Left ventricle myocardium inferior (tissue), 1 donor: ENCODE data around the gene IL13RA1. TPM values are rescaled to one million over a fixed set of nuclear protein-coding genes. Genes with fewer than 3 reads are reported as not detected.

Experiments used
- DNase-seq: peaks from one replicate; pipeline ENCODE4 v3.0.0-alpha.2; 2020
- H3K27ac ChIP-seq: fragments of 200-600 bp; replicated peaks from 2 replicates; pipeline ENCODE4 v1.8.0; 2021
- H3K27me3 ChIP-seq: fragments of 200-600 bp; 2 replicates; pipeline ENCODE4 v1.8.0; 2021; ENCODE audit warnings: low read depth
- H3K36me3 ChIP-seq: fragments of 200-600 bp; 2 replicates; pipeline ENCODE4 v1.8.0; 2021
- H3K4me1 ChIP-seq: fragments of 200-600 bp; 2 replicates; pipeline ENCODE4 v1.8.0; 2021
- H3K4me3 ChIP-seq: fragments of 200-600 bp; 2 replicates; pipeline ENCODE4 v1.8.0; 2021; ENCODE audit warnings: mild to moderate bottlenecking, moderate library complexity
- H3K9me3 ChIP-seq: fragments of 200-600 bp; replicated peaks from 2 replicates; pipeline ENCODE4 v1.8.0; 2021
- intact Hi-C: fragments of 100-400 bp; cut with micrococcal nuclease; formaldehyde crosslinking; loops from one replicate; pipeline ENCODE4 v1.11.0; 2022
- long read RNA-seq: library from polyadenylated mRNA; unstranded; transcript quantifications from one replicate; pipeline ENCODE4 v2.0.0, GENCODE V29; 2021
- total RNA-seq: library from RNA; stranded (reverse); fragmentation: NEBNext Ultra II Directional; extraction: Animal tissue kit (Norgen Biotek cat#: 25700); gene quantifications from one replicate; pipeline ENCODE4 v1.2.1, GENCODE V29; 2021
- TF ChIP-seq, protein P1 (sequence below): fragments of 200-600 bp; IDR thresholded peaks from 2 replicates; pipeline ENCODE4 v1.8.0; 2021; ENCODE audit warnings: antibody characterized with exemption, mild to moderate bottlenecking, borderline replicate concordance
- donor health status: DM: no; HTN: yes; CAD: no; lungs with severe emphysema.

The IL13RA1 gene
- total RNA-seq: 14.8 TPM
- long read RNA-seq, full-length matches to known transcripts: 13 of 19 reads
- long read RNA-seq, partial matches to known transcripts: 2 of 19 reads
- long read RNA-seq, other reads (novel, unspliced or antisense): 4 of 19 reads

DNA sequence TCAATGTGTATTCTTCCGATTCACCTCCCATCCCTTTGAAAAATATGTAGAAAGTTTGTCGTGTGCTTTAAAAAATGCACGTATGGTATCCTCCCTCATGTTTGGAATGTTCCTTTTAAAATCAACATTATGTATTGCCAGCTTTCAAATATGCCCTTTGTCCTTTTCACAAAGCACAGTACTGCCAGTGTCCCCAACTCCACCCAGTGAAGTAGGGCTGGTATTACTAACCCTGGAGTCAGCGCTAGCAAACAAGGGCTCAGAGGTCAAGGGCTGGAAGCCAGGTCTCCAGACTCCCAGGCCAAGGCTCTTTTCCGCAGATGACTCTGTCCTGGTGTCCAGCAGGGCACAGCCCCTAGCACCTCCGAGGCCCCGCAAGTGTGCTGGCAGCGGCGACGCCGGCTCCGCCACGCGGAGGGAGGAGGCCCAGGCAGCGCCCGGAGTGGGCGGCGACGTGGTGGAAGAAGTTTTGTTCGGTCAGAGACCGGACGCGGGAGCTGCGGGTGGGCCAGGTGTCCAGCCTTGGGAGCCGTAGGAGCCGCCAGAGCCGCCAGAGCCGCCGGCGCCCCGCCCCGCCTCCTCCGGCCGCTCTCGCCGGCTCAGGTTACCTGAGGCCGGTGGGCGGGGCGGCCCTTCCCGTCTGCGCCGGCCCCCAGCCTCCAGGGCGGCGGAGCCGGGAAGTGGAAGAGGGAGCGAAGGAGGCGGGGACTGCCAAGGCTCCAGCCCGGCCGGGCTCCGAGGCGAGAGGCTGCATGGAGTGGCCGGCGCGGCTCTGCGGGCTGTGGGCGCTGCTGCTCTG, at the start of gene IL13RA1:
IL13RA1 (plus strand) TSS at position 720 of the 799 bp plus-strand sequence; CDS start at position 753, 33 bp downstream.
- no peaks in the 10 kb centered on the region for H3K27me3 ChIP-seq
- H3K9me3 ChIP-seq: no peaks in the 10 kb centered on the region
- H3K4me3 ChIP-seq: peak within 1 kb of the TSS; percentile 74
- intact Hi-C loops: no loop called here
- TF ChIP-seq, protein P1, sequence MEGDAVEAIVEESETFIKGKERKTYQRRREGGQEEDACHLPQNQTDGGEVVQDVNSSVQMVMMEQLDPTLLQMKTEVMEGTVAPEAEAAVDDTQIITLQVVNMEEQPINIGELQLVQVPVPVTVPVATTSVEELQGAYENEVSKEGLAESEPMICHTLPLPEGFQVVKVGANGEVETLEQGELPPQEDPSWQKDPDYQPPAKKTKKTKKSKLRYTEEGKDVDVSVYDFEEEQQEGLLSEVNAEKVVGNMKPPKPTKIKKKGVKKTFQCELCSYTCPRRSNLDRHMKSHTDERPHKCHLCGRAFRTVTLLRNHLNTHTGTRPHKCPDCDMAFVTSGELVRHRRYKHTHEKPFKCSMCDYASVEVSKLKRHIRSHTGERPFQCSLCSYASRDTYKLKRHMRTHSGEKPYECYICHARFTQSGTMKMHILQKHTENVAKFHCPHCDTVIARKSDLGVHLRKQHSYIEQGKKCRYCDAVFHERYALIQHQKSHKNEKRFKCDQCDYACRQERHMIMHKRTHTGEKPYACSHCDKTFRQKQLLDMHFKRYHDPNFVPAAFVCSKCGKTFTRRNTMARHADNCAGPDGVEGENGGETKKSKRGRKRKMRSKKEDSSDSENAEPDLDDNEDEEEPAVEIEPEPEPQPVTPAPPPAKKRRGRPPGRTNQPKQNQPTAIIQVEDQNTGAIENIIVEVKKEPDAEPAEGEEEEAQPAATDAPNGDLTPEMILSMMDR: no peak
- H3K27ac ChIP-seq: peak within 1 kb of the TSS; percentile 89
- H3K4me1 ChIP-seq: peaks cover 19% of the 10 kb centered on the region
- peak; percentile 76 for DNase-seq
- H3K36me3 ChIP-seq: no peaks in the 10 kb centered on the region

DNA sequence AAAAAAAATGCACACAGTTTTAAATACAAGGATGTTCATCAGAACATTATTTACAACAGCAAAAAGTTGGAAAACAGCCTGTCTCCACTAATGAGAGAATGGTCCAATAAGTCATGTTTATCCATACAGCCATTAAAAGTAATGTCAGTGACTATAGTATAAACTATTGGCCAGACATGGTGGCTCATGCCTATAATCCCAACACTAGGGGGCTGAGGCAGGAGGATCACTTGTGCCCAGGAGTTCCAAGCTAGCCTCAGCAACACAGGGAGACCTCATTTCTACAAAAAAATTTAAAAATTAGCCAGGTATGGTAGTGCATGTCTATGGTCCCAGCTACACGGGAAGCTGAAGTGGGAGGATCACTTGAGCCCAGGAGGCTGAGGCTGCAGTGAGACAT, 48.1 kb upstream of the IL13RA1 start:
- Histone ChIP-seq H3K36me3 (no peaks in the 10 kb centered on the region), H3K4me3 (no peak overlapping the region), H3K4me1 (no peaks in the 10 kb centered on the region), H3K27me3 (no peaks in the 10 kb centered on the region), H3K9me3 (no peaks in the 10 kb centered on the region), H3K27ac (no peak overlapping the region)
- TF ChIP-seq, protein P1: no peak
- intact Hi-C loops: no loop called here
- no peak for DNase-seq

DNA sequence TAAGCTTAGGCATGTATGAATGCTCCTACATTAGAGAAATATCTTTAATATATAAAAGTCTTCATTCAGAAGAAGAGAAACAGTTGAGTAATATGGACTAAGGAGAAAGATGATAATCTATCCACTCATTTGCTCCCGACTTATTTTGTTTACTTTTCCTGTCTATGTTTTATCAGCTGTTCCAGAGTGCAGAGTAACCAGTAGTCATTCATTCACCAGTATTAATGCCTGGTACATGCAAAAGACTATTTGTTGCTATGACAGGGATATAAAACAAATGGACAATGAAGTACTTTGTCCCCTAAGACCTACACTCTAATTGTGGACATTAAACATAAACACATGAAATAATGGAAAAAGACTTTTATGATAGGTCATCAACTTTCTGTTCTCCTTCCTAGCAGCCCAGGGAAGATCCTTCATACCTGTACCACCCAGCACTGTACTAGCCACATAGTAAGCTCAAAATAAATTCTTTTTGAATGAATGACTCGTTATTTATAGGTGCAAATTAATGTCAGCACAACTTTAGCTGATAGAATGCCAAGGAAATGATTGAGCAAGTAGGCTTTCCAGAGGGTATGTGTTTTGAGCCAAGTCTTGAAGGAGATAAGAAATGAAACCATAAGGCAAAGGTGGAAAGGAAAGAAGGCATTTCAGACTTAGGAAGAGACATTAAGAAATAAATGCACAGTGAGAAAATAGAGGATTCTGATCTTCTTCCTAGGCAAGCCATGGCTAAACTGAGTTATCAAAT, 45.0 kb upstream of the IL13RA1 start:
- no peaks in the 10 kb centered on the region for H3K27me3 ChIP-seq
- TF ChIP-seq, protein P1: no peak
- intact Hi-C loops: no loop called here
- H3K27ac ChIP-seq: no peak overlapping the region
- no peaks in the 10 kb centered on the region for H3K4me1 ChIP-seq
- no peak for DNase-seq
- H3K9me3 ChIP-seq: no peaks in the 10 kb centered on the region
- no peaks in the 10 kb centered on the region for H3K36me3 ChIP-seq
- no peak overlapping the region for H3K4me3 ChIP-seq

DNA sequence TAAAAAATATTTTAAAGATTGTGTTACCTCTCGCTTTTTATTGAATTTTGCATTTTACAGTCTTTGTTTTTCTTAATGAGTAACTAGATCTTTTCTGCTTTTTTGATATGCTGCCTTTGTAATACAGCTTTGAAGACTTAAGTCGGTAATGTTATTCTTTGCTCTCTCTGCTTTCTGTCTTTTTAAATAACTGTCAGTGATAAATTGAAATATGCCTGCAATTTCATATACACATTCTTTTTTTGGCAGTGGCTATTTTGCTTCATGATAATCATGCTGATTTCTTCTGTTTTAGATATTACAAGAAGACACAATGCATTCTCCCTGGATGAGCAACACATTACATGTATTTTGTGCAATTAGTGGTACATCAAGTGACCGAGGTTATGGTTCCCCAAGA, 42.0 kb upstream of the IL13RA1 start:
- no peaks in the 10 kb centered on the region for H3K27me3 ChIP-seq
- H3K9me3 ChIP-seq: no peaks in the 10 kb centered on the region
- no peak for DNase-seq
- intact Hi-C loops: no loop called here
- no peaks in the 10 kb centered on the region for H3K4me1 ChIP-seq
- H3K4me3 ChIP-seq: no peak overlapping the region
- no peaks in the 10 kb centered on the region for H3K36me3 ChIP-seq
- no peak overlapping the region for H3K27ac ChIP-seq
- TF ChIP-seq, protein P1: no peak

DNA sequence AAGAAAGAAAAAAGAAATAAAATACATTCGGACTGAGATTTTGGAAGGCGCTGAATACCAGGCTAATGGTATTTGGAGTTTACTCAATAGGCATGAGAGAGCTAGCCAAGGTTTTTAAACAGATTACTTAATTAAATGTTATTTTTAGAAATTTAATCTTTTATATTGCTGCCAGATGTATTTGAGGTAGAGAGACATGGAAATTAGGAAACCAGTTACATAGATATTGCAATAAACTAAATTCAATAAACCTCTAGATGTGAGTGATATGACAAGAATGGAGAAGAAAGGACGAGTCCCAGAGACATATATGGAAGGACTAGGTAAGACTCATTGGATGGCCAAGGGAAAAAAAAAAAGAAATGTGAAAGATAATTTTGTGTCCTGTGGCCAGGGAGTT, 38.5 kb upstream of the IL13RA1 start:
- Histone ChIP-seq H3K4me1 (no peaks in the 10 kb centered on the region), H3K27me3 (no peaks in the 10 kb centered on the region), H3K4me3 (no peak overlapping the region), H3K9me3 (no peaks in the 10 kb centered on the region), H3K36me3 (no peaks in the 10 kb centered on the region), H3K27ac (no peak overlapping the region)
- DNase-seq: no peak
- TF ChIP-seq, protein P1: no peak
- intact Hi-C loops: no loop called here
